HepG2 (cell line): Measurements from ENCODE around the gene ELAC1. TPM values are rescaled to one million over a fixed set of nuclear protein-coding genes. Genes with fewer than 3 reads are reported as not detected.

Experiments used
- CBFB ChIP-seq: sonication (generic); formaldehyde crosslinking; IDR thresholded peaks from 2 replicates; pipeline ENCODE4 v1.4.0; 2020; ENCODE audit warnings: missing genetic modification reagents
- CREM ChIP-seq, 2 experiments: sonication (generic) in 1 of 2; formaldehyde crosslinking in 1 of 2; IDR thresholded peaks; 2 replicates each; pipeline versions ENCODE4 v1.4.0 to v1.6.1; 2016 to 2020; ENCODE audit warnings: antibody characterized with exemption in 1 of 2, mild to moderate bottlenecking in 1 of 2, missing genetic modification reagents in 1 of 2
- DNMT3B ChIP-seq: conservative IDR thresholded peaks from 2 replicates; pipeline ENCODE4 v1.6.1; 2016; ENCODE audit warnings: missing biosample characterization, control low read depth
- ELK4 ChIP-seq: sonication (generic); formaldehyde crosslinking; IDR thresholded peaks from 2 replicates; pipeline ENCODE4 v1.9.0; 2021; ENCODE audit warnings: missing genetic modification reagents, borderline replicate concordance
- ESRRA ChIP-seq: sonication (generic); formaldehyde crosslinking; IDR thresholded peaks from 2 replicates; pipeline ENCODE4 v1.5.1; 2020; ENCODE audit warnings: mild to moderate bottlenecking, low read depth, missing genetic modification reagents
- HES4 ChIP-seq: sonication (generic); formaldehyde crosslinking; IDR thresholded peaks from 2 replicates; pipeline ENCODE4 v1.9.0; 2021; ENCODE audit warnings: mild to moderate bottlenecking, missing genetic modification reagents, borderline replicate concordance
- JDP2 ChIP-seq: sonication (generic); formaldehyde crosslinking; IDR thresholded peaks from 2 replicates; pipeline ENCODE4 v1.8.1; 2022; ENCODE audit warnings: missing genetic modification reagents, borderline replicate concordance
- KMT2A ChIP-seq: sonication (generic); formaldehyde crosslinking; IDR thresholded peaks from 2 replicates; pipeline ENCODE4 v1.4.0; 2020; ENCODE audit warnings: missing genetic modification reagents
- MXI1 ChIP-seq: IDR thresholded peaks from 3 replicates; pipeline ENCODE4 v1.6.1; 2012; ENCODE audit warnings: low read depth, low read length, inconsistent platforms, borderline replicate concordance
- NFKBIZ ChIP-seq: IDR thresholded peaks from 2 replicates; pipeline ENCODE4 v1.6.1; 2018; ENCODE audit warnings: missing genetic modification reagents, missing compliant biosample characterization
- PBX2 ChIP-seq: IDR thresholded peaks from 2 replicates; pipeline ENCODE4 v1.6.1; 2016; ENCODE audit warnings: control low read depth
- RBFOX2 ChIP-seq: fragments of 200-400 bp; formaldehyde crosslinking; IDR thresholded peaks from 2 replicates; pipeline ENCODE4 v1.6.1; 2017; ENCODE audit warnings: low read depth, mild to moderate bottlenecking, low read length
- ZBED4 ChIP-seq: sonication (generic); formaldehyde crosslinking; IDR thresholded peaks from 2 replicates; pipeline ENCODE4 v1.4.0; 2020; ENCODE audit warnings: missing genetic modification reagents, borderline replicate concordance
- ZBTB7B ChIP-seq: sonication (generic); formaldehyde crosslinking; IDR thresholded peaks from 2 replicates; pipeline ENCODE4 v1.4.0; 2020; ENCODE audit warnings: missing genetic modification reagents
- ZNF34 ChIP-seq: sonication (generic); formaldehyde crosslinking; IDR thresholded peaks from 2 replicates; pipeline ENCODE4 v1.4.0; 2020; ENCODE audit warnings: mild to moderate bottlenecking, missing genetic modification reagents, borderline replicate concordance
- ZNF552 ChIP-seq: sonication (generic); formaldehyde crosslinking; IDR thresholded peaks from 2 replicates; pipeline ENCODE4 v1.9.0; 2022; ENCODE audit warnings: missing genetic modification reagents, mild to moderate bottlenecking, borderline replicate concordance
- ZNF557 ChIP-seq: sonication (generic); formaldehyde crosslinking; IDR thresholded peaks from 2 replicates; pipeline ENCODE4 v1.4.0; 2020; ENCODE audit warnings: missing genetic modification reagents
- ZNF777 ChIP-seq: sonication (generic); formaldehyde crosslinking; IDR thresholded peaks from 2 replicates; pipeline ENCODE4 v1.4.0; 2020; ENCODE audit warnings: missing genetic modification reagents
- ZNF841 ChIP-seq: sonication (generic); formaldehyde crosslinking; IDR thresholded peaks from 2 replicates; pipeline ENCODE4 v1.8.1; 2023; ENCODE audit warnings: missing genetic modification reagents, borderline replicate concordance
- polyA plus RNA-seq, 8 experiments: library from polyadenylated mRNA; depleted of rRNA in 3 of 8; stranded (reverse) in 7 of 8; unstranded in 1 of 8; fragments of >200 nt; fragmentation: Illumina TruSeq in 4 of 8; extraction: Trizol in 4 of 8; gene quantifications; 2 replicates each; pipeline versions ENCODE4 v1.2.1 to v1.2.3, GENCODE V29; 2011 to 2016; ENCODE audit warnings: low read depth in 4 of 8, missing spikeins in 1 of 8, mixed read lengths in 1 of 8; ENCODE audit not compliant: insufficient read depth in 1 of 8
- total RNA-seq, 5 experiments: library from RNA; depleted of rRNA; stranded (reverse); fragments of >200 nt; fragmentation: Illumina TruSeq; extraction: Trizol; gene quantifications; 2 replicates each; pipeline ENCODE4 v1.2.3, GENCODE V29; 2016; ENCODE audit warnings: low read depth in 1 of 5
- TF ChIP-seq, protein P1 (sequence below): sonication (generic); formaldehyde crosslinking; IDR thresholded peaks from 2 replicates; pipeline ENCODE4; 2020; ENCODE audit warnings: missing genetic modification reagents, mild to moderate bottlenecking, borderline replicate concordance

ELAC1 gene
- total and polyA plus RNA-seq, 2 of the 13 experiments (the other 11 are each of a cell fraction or from before 2014, with no cell fraction given): 1.9 to 3.6 TPM

DNA sequence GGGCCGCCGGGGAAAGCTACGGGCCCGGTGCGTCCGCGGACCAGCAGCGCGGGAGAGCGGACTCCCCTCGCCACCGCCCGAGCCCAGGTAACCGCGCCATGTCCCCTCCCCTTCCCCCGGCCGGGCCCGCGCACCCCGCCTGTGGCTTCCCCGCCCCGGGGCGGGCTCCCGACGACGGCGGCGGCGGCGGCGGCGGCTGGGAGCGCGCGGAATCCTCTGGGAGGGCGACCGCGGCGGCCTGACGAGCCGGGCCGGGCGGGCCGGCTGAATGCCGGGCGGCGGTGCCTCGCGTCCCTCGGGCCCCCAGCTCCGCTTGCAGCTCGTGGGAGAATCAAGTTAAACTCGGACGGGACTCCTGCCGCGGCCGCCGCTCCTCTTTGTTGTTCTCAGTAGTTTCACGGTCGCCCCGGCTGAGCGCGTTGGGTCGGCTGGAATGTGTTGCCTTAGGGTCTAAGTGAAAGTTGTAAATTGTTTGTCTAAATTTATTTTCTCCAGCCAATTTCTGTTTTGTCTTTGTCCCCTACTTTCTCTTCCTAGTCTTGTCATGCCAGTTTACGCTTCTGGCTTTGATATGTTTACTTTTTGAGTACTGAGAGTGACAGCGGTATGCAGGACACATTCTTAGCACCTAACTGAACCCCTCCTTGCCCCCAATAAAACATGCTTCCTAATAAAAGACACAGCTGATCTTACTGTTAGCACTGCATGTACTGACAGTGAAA is 62.9 kb downstream of the ELAC1 start (continued):
- TF ChIP-seq, protein P1, sequence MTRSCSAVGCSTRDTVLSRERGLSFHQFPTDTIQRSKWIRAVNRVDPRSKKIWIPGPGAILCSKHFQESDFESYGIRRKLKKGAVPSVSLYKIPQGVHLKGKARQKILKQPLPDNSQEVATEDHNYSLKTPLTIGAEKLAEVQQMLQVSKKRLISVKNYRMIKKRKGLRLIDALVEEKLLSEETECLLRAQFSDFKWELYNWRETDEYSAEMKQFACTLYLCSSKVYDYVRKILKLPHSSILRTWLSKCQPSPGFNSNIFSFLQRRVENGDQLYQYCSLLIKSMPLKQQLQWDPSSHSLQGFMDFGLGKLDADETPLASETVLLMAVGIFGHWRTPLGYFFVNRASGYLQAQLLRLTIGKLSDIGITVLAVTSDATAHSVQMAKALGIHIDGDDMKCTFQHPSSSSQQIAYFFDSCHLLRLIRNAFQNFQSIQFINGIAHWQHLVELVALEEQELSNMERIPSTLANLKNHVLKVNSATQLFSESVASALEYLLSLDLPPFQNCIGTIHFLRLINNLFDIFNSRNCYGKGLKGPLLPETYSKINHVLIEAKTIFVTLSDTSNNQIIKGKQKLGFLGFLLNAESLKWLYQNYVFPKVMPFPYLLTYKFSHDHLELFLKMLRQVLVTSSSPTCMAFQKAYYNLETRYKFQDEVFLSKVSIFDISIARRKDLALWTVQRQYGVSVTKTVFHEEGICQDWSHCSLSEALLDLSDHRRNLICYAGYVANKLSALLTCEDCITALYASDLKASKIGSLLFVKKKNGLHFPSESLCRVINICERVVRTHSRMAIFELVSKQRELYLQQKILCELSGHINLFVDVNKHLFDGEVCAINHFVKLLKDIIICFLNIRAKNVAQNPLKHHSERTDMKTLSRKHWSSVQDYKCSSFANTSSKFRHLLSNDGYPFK: no peak
- TF ChIP-seq KMT2A (CRISPR knock-in tag) (peak; percentile 51; the same call in 1 of the 2 replicates), PBX2 (CRISPR knock-in tag) (0 out of 2 replicates have a peak, but pooled peaks have one; percentile 13), CBFB (CRISPR knock-in tag) (no peak), ELK4 (no peak), ZNF552 (no peak), ZBED4 (CRISPR knock-in tag) (peak; percentile 18; the same call in 1 of the 2 replicates), DNMT3B (no peak), RBFOX2 (peak; percentile 76), ZBTB7B (CRISPR knock-in tag) (no peak), ESRRA (CRISPR knock-in tag) (no peak), HES4 (CRISPR knock-in tag) (0 out of 2 replicates have a peak, but pooled peaks have one; percentile 28), MXI1 (peak; percentile 30; the same call in 1 of the 3 replicates), ZNF777 (CRISPR knock-in tag) (peak; percentile 15; the same call in 1 of the 2 replicates), ZNF34 (no peak), NFKBIZ (no peak), CREM (IDR thresholded peaks at IDR 0.05) (peak; percentile 21; the same call in 1 of the 2 replicates), CREM (CRISPR knock-in tag; IDR thresholded peaks at IDR 0.05) (no peak), JDP2 (CRISPR knock-in tag) (no peak), ZNF841 (0 out of 2 replicates have a peak, but pooled peaks have one; percentile 1), ZNF557 (CRISPR knock-in tag) (no peak)
